ENCODE measurements around the gene CPA3. TPM values are rescaled to one million over a fixed set of nuclear protein-coding genes. Genes with fewer than 3 reads are reported as not detected.

CPA3 gene
- total RNA-seq, 1 donor from 2014 or later = not detected

DNA sequence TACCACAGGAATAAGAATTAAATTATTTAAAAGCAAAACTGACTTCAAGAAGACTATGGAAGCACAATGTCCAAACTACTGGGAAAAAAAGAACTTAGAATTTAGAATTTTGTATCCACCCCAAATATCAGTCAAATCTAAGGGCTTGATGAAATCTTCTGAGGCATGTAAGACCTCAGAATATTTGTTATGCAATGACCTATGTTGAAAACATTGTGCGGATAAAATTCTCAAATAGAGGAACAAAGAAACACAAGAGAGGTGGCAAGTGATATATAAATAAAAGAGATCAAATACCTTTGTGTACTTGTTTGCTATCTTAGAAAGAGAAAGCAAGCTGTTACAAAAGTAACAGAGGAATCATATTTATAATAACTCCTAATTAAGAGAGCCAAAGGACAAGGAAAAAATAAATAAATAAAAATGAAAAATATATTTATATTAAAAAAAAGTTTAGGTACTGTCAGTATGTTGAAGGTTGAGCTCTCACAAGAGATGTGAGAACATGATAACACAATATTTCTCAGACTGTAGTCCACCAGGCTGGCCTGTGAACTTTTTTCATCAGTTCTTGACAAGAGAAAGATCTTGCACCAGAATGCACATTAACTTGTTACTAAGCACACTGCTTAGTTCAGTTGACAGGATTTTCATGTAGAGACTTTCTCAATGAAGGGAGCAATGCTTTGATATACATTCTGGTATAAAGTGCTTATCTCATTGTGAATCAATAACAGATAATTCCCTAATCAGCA is 50.0 kb downstream of the CPA3 start:
- Mint-ChIP-seq H3K36me3 (no peaks in the 10 kb centered on the region), H3K4me3 (no peak overlapping the region), H3K27ac (no peak overlapping the region), H3K27me3 (ENCODE audit: low read depth) (no peaks in the 10 kb centered on the region), H3K9me3 (peaks cover 3% of the 10 kb centered on the region), H3K4me1 (no peaks in the 10 kb centered on the region)
- no peak for DNase-seq (ENCODE audit: low spot score in 2 of 2, unreplicated experiment in 2 of 2)
- TF ChIP-seq, protein P1, sequence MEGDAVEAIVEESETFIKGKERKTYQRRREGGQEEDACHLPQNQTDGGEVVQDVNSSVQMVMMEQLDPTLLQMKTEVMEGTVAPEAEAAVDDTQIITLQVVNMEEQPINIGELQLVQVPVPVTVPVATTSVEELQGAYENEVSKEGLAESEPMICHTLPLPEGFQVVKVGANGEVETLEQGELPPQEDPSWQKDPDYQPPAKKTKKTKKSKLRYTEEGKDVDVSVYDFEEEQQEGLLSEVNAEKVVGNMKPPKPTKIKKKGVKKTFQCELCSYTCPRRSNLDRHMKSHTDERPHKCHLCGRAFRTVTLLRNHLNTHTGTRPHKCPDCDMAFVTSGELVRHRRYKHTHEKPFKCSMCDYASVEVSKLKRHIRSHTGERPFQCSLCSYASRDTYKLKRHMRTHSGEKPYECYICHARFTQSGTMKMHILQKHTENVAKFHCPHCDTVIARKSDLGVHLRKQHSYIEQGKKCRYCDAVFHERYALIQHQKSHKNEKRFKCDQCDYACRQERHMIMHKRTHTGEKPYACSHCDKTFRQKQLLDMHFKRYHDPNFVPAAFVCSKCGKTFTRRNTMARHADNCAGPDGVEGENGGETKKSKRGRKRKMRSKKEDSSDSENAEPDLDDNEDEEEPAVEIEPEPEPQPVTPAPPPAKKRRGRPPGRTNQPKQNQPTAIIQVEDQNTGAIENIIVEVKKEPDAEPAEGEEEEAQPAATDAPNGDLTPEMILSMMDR (IDR thresholded peaks at IDR 0.05; ENCODE audit: unreplicated experiment) = no peak

DNA sequence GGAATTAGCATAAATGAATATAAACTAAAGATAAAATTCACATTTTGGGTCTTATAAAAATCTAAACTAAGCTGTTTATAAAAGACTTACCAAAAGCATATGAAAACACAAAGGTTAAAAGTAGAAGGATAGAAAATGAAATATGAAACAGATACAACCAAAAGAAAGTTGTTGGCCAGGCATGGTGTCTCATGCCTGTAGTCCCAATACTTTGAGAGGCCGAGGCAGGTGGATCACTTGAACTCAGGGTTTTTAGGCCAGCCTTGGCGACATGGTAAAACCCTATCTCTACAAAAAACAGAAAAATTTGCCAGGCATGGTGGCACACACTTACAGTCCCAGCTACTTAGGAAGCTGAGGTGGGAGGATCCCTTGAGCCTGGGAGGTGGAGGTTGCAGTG is 51.0 kb downstream of the CPA3 start:
- TF ChIP-seq, protein P1 (IDR thresholded peaks at IDR 0.05; ENCODE audit: unreplicated experiment) = no peak
- peaks cover 2% of the 10 kb centered on the region for H3K36me3 Mint-ChIP-seq
- no peaks in the 10 kb centered on the region for H3K4me1 Mint-ChIP-seq
- no peak overlapping the region for H3K4me3 Mint-ChIP-seq
- no peak overlapping the region for H3K27ac Mint-ChIP-seq
- H3K9me3 Mint-ChIP-seq = peaks cover 8% of the 10 kb centered on the region
- DNase-seq (ENCODE audit: low spot score in 2 of 2, unreplicated experiment in 2 of 2) = no peak
- H3K27me3 Mint-ChIP-seq (ENCODE audit: low read depth) = no peaks in the 10 kb centered on the region

DNA sequence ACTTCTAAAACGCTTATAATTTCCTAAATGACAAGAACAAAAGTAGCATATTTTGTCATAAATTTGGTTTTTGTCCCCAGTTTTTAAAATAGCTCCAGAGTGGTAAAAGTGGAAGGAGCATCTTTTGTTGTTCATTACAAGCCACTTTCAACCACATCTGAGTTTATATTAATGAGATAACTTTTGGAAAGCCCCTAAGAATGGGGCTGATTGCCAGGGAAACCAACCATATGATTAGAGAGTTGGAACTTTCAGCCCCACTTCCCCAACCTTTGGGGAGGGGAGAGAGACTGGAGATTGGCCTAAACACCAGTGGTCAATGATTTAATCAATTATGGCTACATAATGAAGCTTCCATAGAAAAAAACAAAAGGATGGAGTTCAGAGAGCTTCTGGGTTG is 57.4 kb downstream of the CPA3 start:
- DNase-seq (ENCODE audit: low spot score in 2 of 2, unreplicated experiment in 2 of 2) = no peak
- H3K9me3 Mint-ChIP-seq = peaks cover 18% of the 10 kb centered on the region
- H3K27ac Mint-ChIP-seq = no peak overlapping the region
- H3K4me1 Mint-ChIP-seq = no peaks in the 10 kb centered on the region
- H3K4me3 Mint-ChIP-seq = no peak overlapping the region
- H3K27me3 Mint-ChIP-seq (ENCODE audit: low read depth) = peaks cover 30% of the 10 kb centered on the region
- TF ChIP-seq, protein P1 (IDR thresholded peaks at IDR 0.05; ENCODE audit: unreplicated experiment) = no peak
- H3K36me3 Mint-ChIP-seq = peaks cover 2% of the 10 kb centered on the region

DNA sequence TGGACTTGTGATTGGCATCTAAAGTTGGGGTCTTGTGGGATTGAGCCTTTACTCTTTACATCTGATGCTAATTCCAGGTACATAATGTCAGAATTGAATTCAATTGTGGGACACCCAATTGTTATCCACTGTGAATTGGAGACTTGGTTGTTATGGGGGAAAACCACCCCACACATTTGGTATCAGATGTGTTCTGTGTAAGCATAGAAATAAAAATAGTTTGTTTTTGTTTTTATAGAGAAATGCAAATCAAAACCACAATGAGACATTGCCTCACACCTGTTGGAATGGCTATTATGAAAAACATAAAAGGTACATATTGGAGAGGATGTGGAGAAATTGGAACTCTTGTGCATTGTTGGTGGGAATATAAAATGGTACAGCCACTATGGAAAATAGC is 58.5 kb downstream of the CPA3 start:
- Mint-ChIP-seq H3K4me1 (no peaks in the 10 kb centered on the region), H3K27me3 (ENCODE audit: low read depth) (peaks cover 31% of the 10 kb centered on the region), H3K27ac (no peak overlapping the region), H3K36me3 (peaks cover 2% of the 10 kb centered on the region), H3K4me3 (no peak overlapping the region), H3K9me3 (peaks cover 18% of the 10 kb centered on the region)
- DNase-seq (ENCODE audit: low spot score in 2 of 2, unreplicated experiment in 2 of 2) = no peak
- TF ChIP-seq, protein P1 (IDR thresholded peaks at IDR 0.05; ENCODE audit: unreplicated experiment) = no peak

DNA sequence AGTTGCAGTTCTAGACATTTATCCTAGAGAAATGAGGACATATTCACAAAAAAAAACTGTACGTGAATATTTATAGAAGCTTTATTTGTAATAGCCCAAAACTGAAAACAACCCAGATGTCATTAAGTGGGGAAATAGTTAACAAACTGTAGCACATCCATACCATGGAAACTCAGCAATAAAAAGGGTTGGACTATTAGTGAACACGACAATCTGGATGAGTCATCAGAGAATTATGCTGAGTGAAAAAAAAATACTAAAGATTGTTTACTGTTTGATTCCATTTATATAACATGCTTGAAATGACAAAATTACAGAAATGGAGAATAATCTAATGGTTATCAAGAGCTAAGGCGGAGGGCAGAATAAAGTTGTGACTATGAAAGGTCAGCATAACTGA is 59.5 kb downstream of the CPA3 start:
- TF ChIP-seq, protein P1 (IDR thresholded peaks at IDR 0.05; ENCODE audit: unreplicated experiment) = no peak
- no peak overlapping the region for H3K4me3 Mint-ChIP-seq
- peaks cover 31% of the 10 kb centered on the region for H3K27me3 Mint-ChIP-seq (ENCODE audit: low read depth)
- H3K4me1 Mint-ChIP-seq = no peaks in the 10 kb centered on the region
- peaks cover 15% of the 10 kb centered on the region for H3K9me3 Mint-ChIP-seq
- H3K27ac Mint-ChIP-seq = no peak overlapping the region
- DNase-seq (ENCODE audit: low spot score in 2 of 2, unreplicated experiment in 2 of 2) = no peak
- peaks cover 2% of the 10 kb centered on the region for H3K36me3 Mint-ChIP-seq

Measured in mesothelial cell of epicardium (in vitro differentiated cells).